ENCODE measurements around the gene IGF2BP2.
"Not testable (repeated sequence)": the region's sequence is repeated elsewhere in the genome, so short reads cannot be mapped to it uniquely, and the experiment has no call there.

IGF2BP2 gene

DNA sequence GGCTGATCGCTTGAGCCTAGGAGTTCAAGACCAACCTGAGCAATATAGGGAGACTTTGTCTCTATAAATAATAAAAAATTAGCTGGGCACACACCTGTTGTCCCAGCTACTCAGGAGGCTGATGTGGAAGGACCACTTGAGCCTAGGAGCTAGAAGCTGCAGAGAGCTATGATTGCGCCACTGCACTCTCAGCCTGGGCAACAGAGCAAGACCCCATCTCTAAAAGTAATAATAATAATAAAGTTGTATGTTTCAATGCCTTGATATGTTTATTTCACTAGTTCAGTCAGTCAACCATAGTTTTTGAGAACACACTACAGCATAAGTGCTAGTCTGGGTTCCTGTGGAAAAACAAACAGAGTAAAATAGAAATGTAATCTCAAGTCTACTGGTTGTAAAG is 36.5 kb downstream of the IGF2BP2 start:
- Histone ChIP-seq H3K36me3 (no peaks in the 10 kb centered on the region), H3K9me3 (no peaks in the 10 kb centered on the region), H3K4me3 (ENCODE audit: low read depth in 1 of 2, low read length in 1 of 2) (no peak overlapping the region), H3K27ac (no peak overlapping the region), H3K27me3 (no peaks in the 10 kb centered on the region), H3K4me1 (ENCODE audit: control insufficient read depth in 1 of 2, insufficient read depth in 1 of 2, low read depth in 1 of 2, low read length in 1 of 2) (no peaks in the 10 kb centered on the region)
- TF ChIP-seq, protein P1, sequence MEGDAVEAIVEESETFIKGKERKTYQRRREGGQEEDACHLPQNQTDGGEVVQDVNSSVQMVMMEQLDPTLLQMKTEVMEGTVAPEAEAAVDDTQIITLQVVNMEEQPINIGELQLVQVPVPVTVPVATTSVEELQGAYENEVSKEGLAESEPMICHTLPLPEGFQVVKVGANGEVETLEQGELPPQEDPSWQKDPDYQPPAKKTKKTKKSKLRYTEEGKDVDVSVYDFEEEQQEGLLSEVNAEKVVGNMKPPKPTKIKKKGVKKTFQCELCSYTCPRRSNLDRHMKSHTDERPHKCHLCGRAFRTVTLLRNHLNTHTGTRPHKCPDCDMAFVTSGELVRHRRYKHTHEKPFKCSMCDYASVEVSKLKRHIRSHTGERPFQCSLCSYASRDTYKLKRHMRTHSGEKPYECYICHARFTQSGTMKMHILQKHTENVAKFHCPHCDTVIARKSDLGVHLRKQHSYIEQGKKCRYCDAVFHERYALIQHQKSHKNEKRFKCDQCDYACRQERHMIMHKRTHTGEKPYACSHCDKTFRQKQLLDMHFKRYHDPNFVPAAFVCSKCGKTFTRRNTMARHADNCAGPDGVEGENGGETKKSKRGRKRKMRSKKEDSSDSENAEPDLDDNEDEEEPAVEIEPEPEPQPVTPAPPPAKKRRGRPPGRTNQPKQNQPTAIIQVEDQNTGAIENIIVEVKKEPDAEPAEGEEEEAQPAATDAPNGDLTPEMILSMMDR (IDR thresholded peaks at IDR 0.05), result no peak

DNA sequence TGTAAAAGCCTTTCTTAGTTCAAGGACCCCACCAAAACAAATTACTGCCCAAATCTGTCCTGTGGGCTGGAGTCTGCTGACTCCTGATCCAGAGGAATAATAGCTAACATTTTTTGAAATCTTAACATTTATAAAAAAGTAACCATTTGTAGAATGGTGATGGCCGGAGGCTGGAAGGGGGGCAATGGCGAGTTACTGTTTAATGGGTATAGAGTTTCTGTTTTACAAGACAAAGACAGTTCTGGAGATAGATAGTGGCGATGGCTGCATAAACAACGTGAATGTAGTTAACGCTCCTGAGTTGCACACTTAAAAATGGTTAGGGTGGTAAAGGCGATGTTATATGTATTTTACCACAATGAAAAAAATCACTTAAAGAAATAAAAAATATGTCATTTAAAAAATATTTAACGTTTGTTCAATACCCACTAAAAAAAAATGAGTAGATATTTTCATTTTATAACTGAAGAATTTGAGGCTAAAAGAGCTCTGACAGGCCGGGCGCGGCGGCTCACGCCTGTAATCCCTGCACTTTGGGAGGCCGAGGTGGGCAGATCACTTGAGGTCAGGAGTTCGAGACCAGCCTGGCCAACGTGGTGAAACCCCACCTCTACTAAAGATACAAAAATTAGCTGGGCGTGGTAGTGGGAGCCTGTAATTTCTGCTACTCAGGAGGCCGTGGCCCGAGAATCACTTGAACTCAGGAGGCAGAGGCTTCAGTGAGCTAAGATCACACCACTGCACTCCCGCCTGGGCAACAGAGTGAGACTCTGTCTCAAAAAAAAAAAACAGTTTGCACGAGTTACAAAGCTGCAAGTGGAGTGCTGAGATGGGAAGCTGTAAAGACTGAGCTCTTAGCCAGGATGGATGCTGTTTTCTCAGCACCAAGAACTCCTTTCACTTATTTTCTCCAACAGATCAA is 37.6 kb downstream of the IGF2BP2 start:
- Histone ChIP-seq H3K9me3 (no peaks in the 10 kb centered on the region), H3K4me1 (ENCODE audit: control insufficient read depth in 1 of 2, insufficient read depth in 1 of 2, low read depth in 1 of 2, low read length in 1 of 2) (no peaks in the 10 kb centered on the region), H3K27ac (no peak overlapping the region)

GRCh38 chr3:185786258-185786657 is 38.6 kb downstream of the IGF2BP2 start:
- not testable (repeated sequence) for H3K4me3 ChIP-seq (ENCODE audit: low read depth in 1 of 2, low read length in 1 of 2); H3K27ac ChIP-seq; H3K27me3 ChIP-seq; H3K9me3 ChIP-seq; H3K36me3 ChIP-seq; H3K4me1 ChIP-seq (ENCODE audit: control insufficient read depth in 1 of 2, insufficient read depth in 1 of 2, low read depth in 1 of 2, low read length in 1 of 2)

More for the DNA sequence above, 37.6 kb downstream of the IGF2BP2 start:
- Histone ChIP-seq H3K36me3 (no peaks in the 10 kb centered on the region), H3K4me3 (ENCODE audit: low read depth in 1 of 2, low read length in 1 of 2) (no peak overlapping the region), H3K27me3 (no peaks in the 10 kb centered on the region)
- TF ChIP-seq, protein P1 (IDR thresholded peaks at IDR 0.05), result no peak

GRCh38 chr3:185784317-185784716 is 40.5 kb downstream of the IGF2BP2 start:
- no peaks in the 10 kb centered on the region for H3K4me1 ChIP-seq (ENCODE audit: control insufficient read depth in 1 of 2, insufficient read depth in 1 of 2, low read depth in 1 of 2, low read length in 1 of 2)
- H3K4me3 ChIP-seq (ENCODE audit: low read depth in 1 of 2, low read length in 1 of 2), result no peak overlapping the region
- H3K9me3 ChIP-seq, result no peaks in the 10 kb centered on the region
- no peaks in the 10 kb centered on the region for H3K27me3 ChIP-seq
- TF ChIP-seq, protein P1 (IDR thresholded peaks at IDR 0.05), result no peak
- H3K27ac ChIP-seq, result no peak overlapping the region
- no peaks in the 10 kb centered on the region for H3K36me3 ChIP-seq

GRCh38 chr3:185781759-185782158 is 43.1 kb downstream of the IGF2BP2 start:
- Histone ChIP-seq H3K27me3 (no peaks in the 10 kb centered on the region), H3K4me1 (ENCODE audit: control insufficient read depth in 1 of 2, insufficient read depth in 1 of 2, low read depth in 1 of 2, low read length in 1 of 2) (no peaks in the 10 kb centered on the region), H3K27ac (no peak overlapping the region), H3K4me3 (ENCODE audit: low read depth in 1 of 2, low read length in 1 of 2) (no peak overlapping the region), H3K36me3 (no peaks in the 10 kb centered on the region), H3K9me3 (no peaks in the 10 kb centered on the region)
- TF ChIP-seq, protein P1 (IDR thresholded peaks at IDR 0.05), result no peak

DNA sequence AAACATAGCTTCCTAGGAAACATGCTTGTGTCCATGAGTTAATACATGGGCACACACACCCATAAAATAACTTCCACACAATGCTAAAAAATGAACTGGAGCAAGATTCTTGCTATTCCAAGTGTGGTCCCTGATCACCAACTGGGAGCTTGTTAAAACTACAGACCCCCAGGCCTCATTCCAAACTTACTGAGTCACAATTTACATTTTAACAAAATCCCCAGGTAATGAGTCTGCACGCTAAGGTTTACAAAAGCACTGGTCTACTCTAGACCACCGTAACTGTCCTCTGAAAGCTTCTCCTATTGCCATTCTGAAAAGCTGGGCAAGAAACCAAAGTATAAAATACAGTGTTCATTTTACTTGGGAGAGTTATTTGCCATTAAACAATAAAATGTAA is 45.4 kb downstream of the IGF2BP2 start:
- Histone ChIP-seq H3K4me3 (ENCODE audit: low read depth in 1 of 2, low read length in 1 of 2) (no peak overlapping the region), H3K27me3 (no peaks in the 10 kb centered on the region), H3K36me3 (no peaks in the 10 kb centered on the region), H3K4me1 (ENCODE audit: control insufficient read depth in 1 of 2, insufficient read depth in 1 of 2, low read depth in 1 of 2, low read length in 1 of 2) (no peaks in the 10 kb centered on the region), H3K27ac (no peak overlapping the region), H3K9me3 (no peaks in the 10 kb centered on the region)
- TF ChIP-seq, protein P1 (IDR thresholded peaks at IDR 0.05), result no peak

Measured in neutrophil (primary cell).